Right lobe of liver (tissue), 6 donors: ENCODE measurements around the gene KAT2A. TPM values are rescaled to one million over a fixed set of nuclear protein-coding genes. Genes with fewer than 3 reads are reported as not detected.

Experiments used
- ATAC-seq, 4 donors: fragments of 200-7000 bp; cut with Tn5 transposase; one replicate each; pipeline ENCODE4 v1.9.1; 2020; ENCODE audit warnings: mild to moderate bottlenecking in 4 of 4, moderate library complexity in 4 of 4
- DNase-seq, 3 donors: peaks; one replicate each; pipeline ENCODE4 v3.0.0-alpha.2; 2020
- H3K27ac ChIP-seq, 3 donors: fragments of 200-600 bp; one replicate each; pipeline ENCODE4 v1.8.0; 2022
- H3K27me3 ChIP-seq, 2 donors: fragments of 200-600 bp; one replicate each; pipeline ENCODE4 v1.8.0; 2022
- H3K36me3 ChIP-seq, 4 donors: fragments of 200-600 bp; sonication (generic) in 1 of 4; one replicate each; pipeline versions ENCODE4 v1.5.1 to v1.8.0; 2017 to 2022; ENCODE audit warnings: control low read depth in 1 of 4
- H3K4me1 ChIP-seq, 4 donors: fragments of 200-600 bp; sonication (generic) in 1 of 4; one replicate each; pipeline versions ENCODE4 v1.5.1 to v1.8.0; 2017 to 2022; ENCODE audit warnings: control low read depth in 1 of 4
- H3K4me3 ChIP-seq, 3 donors: fragments of 200-600 bp; one replicate each; pipeline ENCODE4 v1.8.0; 2022
- H3K9me3 ChIP-seq, 4 donors: fragments of 200-600 bp; sonication (generic) in 1 of 4; one replicate each; pipeline versions ENCODE4 v1.5.1 to v1.8.0; 2017 to 2022; ENCODE audit warnings: control low read depth in 1 of 4
- POLR2A ChIP-seq: fragments of 450-650 bp; IDR thresholded peaks from one replicate; pipeline ENCODE4 v1.6.1; 2017; ENCODE audit warnings: antibody characterized with exemption, mild to moderate bottlenecking
- WGBS: methylation state at CpG from one replicate; pipeline ENCODE4 v1.1.6; 2018; ENCODE audit warnings: low coverage, low lambda C conversion rate; ENCODE audit not compliant: insufficient coverage; ENCODE audit errors: missing lambda C conversion rate; 5-methylcytosine and 5-hydroxymethylcytosine counted together
- intact Hi-C, 2 donors: fragments of 100-400 bp; cut with DNase I; formaldehyde crosslinking; loops; one replicate each; pipeline versions ENCODE4 v1.11.2 to v1.14.1; 2022
- total RNA-seq, 6 experiments: library from RNA; depleted of rRNA in 2 of 6; stranded (reverse); fragments of >200 nt in 2 of 6; fragmentation: NEBNext Ultra II Directional in 3 of 6; extraction: Animal tissue kit (Norgen Biotek cat#: 25700) in 3 of 6; gene quantifications; one replicate each; pipeline versions ENCODE4 v1.1.0 to v1.2.4, GENCODE V29; 2016 to 2023
- TF ChIP-seq, protein P1 (sequence below), 4 donors: fragments of 200-600 bp in 3 of 4; fragments of 450-650 bp in 1 of 4; IDR thresholded peaks; one replicate each; pipeline versions ENCODE4 v1.5.1 to v1.8.0; 2016 to 2022; ENCODE audit warnings: antibody characterized with exemption in 4 of 4, mild to moderate bottlenecking in 2 of 4
- donor health status: DM: no; HTN: yes; CAD: no.
- donor health status: DM: no; HTN: no; CAD: no.
- donor health status: DM: no; HTN: no; CAD: no.
- donor health status: DM: no; HTN: yes; CAD: no.
- donor health status: DM: no; HTN: yes; CAD: no.

KAT2A gene
- total RNA-seq, 6 experiments from 2014 or later, result 14.3 to 36.4 (median 21.3) TPM

DNA sequence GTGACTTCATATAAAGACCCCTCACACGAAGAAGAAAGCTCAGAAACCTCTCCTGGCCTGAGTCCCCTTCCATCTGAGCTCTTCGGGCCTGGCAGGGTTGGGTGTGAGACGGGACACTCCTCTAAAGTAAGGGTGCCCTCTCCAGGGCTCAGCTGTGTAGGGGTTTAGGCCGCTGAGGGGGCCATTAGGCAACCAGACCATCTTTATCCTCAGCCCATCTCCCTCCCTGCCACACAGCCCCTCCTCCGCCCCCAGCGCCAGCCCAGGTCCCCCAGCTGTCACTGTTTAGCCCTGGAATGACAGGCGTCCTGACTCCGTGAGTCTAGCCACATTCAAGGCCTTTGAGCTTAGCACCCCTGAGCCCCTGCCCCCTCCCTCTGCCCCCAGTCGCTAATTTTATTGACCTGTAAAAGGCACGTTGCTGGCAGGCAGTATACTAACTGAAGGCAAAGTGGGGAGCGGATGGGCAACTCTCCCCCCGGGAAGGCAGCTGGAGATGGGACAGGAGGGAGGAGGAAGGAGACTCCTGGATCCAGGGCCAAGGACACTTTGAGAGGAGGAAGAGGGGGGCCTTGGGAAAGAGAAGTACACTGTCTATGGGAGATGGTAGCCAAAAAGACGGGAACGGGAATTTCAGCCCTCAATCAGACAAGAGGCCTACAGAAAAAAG is 22.3 kb downstream of the KAT2A start:
- TF ChIP-seq, protein P1, sequence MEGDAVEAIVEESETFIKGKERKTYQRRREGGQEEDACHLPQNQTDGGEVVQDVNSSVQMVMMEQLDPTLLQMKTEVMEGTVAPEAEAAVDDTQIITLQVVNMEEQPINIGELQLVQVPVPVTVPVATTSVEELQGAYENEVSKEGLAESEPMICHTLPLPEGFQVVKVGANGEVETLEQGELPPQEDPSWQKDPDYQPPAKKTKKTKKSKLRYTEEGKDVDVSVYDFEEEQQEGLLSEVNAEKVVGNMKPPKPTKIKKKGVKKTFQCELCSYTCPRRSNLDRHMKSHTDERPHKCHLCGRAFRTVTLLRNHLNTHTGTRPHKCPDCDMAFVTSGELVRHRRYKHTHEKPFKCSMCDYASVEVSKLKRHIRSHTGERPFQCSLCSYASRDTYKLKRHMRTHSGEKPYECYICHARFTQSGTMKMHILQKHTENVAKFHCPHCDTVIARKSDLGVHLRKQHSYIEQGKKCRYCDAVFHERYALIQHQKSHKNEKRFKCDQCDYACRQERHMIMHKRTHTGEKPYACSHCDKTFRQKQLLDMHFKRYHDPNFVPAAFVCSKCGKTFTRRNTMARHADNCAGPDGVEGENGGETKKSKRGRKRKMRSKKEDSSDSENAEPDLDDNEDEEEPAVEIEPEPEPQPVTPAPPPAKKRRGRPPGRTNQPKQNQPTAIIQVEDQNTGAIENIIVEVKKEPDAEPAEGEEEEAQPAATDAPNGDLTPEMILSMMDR (IDR thresholded peaks at IDR 0.05), result no peak
- no peak for TF ChIP-seq POLR2A
- no peak overlapping the region for H3K4me3 ChIP-seq

DNA sequence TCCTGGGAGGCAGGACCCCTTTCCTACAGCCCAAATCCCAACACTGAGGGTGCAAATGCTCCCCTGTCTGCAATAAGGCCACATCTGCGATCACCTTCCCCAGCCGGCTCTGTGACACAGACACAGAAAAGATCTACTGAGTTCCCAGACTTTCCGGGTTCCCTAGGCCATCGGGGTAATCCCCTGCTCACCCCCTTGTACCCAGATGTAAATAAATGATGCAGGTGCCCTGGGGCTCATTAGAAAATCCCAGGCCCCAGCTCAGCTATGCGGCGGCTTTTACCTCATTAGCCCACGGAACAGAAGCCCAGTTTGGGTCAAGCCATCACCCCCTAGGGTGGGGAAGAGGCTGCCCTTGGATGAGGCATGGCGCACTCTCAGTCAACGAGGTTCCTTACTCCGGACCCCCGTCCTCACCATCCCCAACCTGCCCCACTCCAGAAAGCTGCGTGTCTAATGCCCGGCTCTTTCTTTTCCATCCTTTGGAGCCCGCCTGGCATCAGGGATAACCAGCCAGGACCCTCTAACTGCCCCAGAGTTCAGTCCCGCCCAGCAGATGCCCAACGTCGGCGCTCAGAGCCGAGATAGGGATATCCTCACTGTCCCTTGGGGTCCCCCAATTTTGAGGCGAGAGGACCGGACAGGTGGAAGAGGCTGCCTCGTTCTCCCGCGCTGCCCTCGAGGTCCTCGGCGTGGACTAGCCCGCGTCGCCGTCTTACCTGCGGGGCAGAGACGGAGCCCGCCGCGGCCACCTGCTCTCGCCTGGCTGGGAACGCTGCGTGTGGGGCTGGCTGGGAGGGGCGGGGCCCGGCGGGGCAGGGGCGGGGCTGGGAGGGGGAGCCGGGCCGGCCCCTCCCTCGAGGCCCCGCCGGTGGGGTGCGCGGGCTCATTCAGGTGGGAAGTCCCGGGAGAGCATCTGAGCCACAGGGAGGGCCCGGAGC is 23.2 kb downstream of the KAT2A start, which contains the start of gene ZNF385C:
TSS of gene ZNF385C (minus strand) at position 783 of the 941 bp plus-strand sequence. CDS start 35,417 bp downstream, outside the sequence.
- ATAC-seq, result peak in 1 of 4 donors; percentile 25
- no peaks in the 10 kb centered on the region for H3K9me3 ChIP-seq
- no peaks in the 10 kb centered on the region for H3K36me3 ChIP-seq
- no peak for DNase-seq
- H3K4me1 ChIP-seq, result peaks cover 0 to 15% (median 0%) of the 10 kb centered on the region in 4 donors
- 21% methylated on average over 31 of the region's 52 CpGs for WGBS
- intact Hi-C loops, result no loop called here
- no peak for TF ChIP-seq POLR2A
- TF ChIP-seq, protein P1 (IDR thresholded peaks at IDR 0.05), result no peak
- no peak within 1 kb of the TSS for H3K4me3 ChIP-seq
- H3K27me3 ChIP-seq, result no peaks in the 10 kb centered on the region
- H3K27ac ChIP-seq, result no peak within 1 kb of the TSS

More for the DNA sequence above, 22.3 kb downstream of the KAT2A start:
- Histone ChIP-seq H3K9me3 (no peaks in the 10 kb centered on the region), H3K27ac (no peak overlapping the region), H3K4me1 (peaks cover 0 to 15% (median 0%) of the 10 kb centered on the region in 4 donors), H3K36me3 (peaks cover 0 to 7% (median 0%) of the 10 kb centered on the region in 4 donors), H3K27me3 (no peaks in the 10 kb centered on the region)
- intact Hi-C loops, result no loop called here
- DNase-seq (no peak), ATAC-seq (peak in 1 of 4 donors; percentile 6)
- 56% methylated on average over 8 of the region's 14 CpGs for WGBS

DNA sequence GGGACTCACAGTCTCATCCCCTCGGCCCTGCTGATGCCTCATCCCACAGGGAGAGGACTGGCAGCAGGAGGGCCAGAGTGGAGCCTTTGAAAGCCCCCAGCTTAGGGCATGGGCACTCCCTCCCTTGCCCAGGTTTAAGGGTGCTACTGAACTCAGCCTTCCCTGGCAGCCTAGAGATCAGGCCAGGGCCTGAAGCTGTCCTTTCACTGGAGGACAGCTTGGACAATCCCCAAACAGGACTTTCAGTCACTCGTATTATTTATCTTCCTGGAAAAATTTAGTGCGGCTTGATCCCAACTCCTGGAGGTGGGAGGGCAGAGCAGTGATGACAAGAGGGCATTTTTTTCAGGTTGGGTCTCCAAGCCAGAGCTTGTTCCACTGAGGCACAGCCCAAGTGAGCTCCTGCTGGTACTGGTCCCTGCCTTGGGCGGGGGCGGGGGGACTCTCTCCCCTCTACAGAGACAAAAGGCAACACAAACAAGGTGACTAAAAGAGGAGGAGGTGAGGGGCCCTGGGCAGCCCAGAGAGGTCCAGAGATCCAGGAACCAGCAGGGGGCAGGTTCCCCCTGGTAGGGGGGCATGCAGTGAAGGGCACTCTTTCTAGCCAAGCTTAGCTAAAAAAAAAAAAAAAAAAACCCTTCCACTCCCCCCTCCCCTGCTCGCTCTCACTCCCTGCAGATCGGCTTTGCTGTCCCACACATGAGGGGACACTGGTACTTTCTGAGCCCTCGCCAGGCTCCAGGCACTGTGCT is 24.6 kb downstream of the KAT2A start:
- no peak for DNase-seq
- TF ChIP-seq, protein P1 (IDR thresholded peaks at IDR 0.05), result no peak
- no peak for TF ChIP-seq POLR2A
- Histone ChIP-seq H3K4me1 (peaks cover 0 to 24% (median 0%) of the 10 kb centered on the region in 4 donors), H3K9me3 (no peaks in the 10 kb centered on the region), H3K27me3 (no peaks in the 10 kb centered on the region), H3K4me3 (no peak overlapping the region), H3K27ac (peak overlapping the region in 1 of 3 donors; percentile 33), H3K36me3 (no peaks in the 10 kb centered on the region)
- 51% methylated on average over 5 of the region's 8 CpGs for whole genome bisulfite sequencing
- ATAC-seq, result peak; percentile 25 to 79 (median 40)
- intact Hi-C loops, result no loop called here

DNA sequence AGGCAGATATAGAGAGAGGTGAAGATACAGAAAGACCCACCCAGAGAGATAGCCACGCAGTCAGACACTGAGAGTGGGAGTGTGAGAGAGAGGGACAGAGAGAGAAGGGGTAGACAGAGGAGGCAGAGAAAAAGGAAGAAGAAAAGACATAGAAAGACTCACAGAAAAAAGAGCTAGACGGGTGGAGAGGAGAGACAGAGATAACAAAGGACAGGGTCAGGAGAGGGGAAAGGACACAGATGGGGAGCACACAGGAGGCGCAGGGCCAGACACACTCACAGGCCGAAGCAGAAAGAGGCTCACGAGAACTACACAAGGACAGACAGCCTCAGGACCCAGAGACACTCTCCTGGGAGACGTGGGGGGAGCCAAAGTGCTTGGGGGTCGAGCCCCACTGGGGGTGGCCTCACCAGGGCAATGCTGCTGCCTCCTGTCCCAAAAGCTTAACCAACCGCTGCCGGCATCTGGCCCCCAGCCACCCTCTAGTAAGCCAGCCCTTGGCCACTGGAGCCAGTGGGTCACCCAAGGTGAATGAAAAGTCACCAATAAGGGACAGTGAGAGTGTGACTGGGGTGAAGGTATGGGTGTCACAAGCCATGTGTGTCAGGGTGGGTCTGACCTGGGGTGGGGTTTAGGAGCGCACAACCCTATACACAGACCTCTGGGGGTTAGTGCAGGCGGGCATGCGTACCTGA is 26.6 kb downstream of the KAT2A start:
- no peak for TF ChIP-seq POLR2A
- TF ChIP-seq, protein P1 (IDR thresholded peaks at IDR 0.05), result no peak
- peak in 2 of 4 donors; percentile 7 to 20 for ATAC-seq
- Histone ChIP-seq H3K9me3 (no peaks in the 10 kb centered on the region), H3K27me3 (no peaks in the 10 kb centered on the region), H3K4me1 (peaks cover 0 to 27% (median 0%) of the 10 kb centered on the region in 4 donors), H3K36me3 (no peaks in the 10 kb centered on the region), H3K4me3 (no peak overlapping the region), H3K27ac (no peak overlapping the region)
- 77% methylated on average over 5 of the region's 12 CpGs for WGBS
- no peak for DNase-seq
- intact Hi-C loops, result no loop called here
